ENCODE measurements around the gene LTF. TPM values are rescaled to one million over a fixed set of nuclear protein-coding genes. Genes with fewer than 3 reads are reported as not detected.
"Not testable (repeated sequence)": the region's sequence is repeated elsewhere in the genome, so short reads cannot be mapped to it uniquely, and the experiment has no call there.

LTF gene
- total RNA-seq, 1 donor from 2014 or later, result not detected

DNA sequence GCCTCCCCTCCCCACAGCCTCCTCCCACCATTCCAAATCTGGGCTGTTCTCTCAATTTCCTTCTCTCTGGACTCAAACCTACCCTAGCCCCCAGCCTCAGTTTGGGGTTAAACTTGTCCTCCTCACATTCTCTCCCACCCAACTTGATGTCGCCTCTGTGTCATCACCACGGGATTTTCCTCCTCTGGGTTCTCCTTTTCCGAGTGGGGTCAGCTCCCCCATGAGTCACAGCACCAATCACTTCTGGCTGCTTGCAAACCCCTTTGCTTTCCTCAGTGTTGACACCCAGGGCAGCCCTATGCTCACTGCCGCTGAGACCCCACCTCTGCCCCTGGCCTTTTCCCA lies 58.3 kb downstream of the LTF start:
- H3K27ac Mint-ChIP-seq (ENCODE audit: unreplicated experiment), result peak overlapping the region; percentile 71

DNA sequence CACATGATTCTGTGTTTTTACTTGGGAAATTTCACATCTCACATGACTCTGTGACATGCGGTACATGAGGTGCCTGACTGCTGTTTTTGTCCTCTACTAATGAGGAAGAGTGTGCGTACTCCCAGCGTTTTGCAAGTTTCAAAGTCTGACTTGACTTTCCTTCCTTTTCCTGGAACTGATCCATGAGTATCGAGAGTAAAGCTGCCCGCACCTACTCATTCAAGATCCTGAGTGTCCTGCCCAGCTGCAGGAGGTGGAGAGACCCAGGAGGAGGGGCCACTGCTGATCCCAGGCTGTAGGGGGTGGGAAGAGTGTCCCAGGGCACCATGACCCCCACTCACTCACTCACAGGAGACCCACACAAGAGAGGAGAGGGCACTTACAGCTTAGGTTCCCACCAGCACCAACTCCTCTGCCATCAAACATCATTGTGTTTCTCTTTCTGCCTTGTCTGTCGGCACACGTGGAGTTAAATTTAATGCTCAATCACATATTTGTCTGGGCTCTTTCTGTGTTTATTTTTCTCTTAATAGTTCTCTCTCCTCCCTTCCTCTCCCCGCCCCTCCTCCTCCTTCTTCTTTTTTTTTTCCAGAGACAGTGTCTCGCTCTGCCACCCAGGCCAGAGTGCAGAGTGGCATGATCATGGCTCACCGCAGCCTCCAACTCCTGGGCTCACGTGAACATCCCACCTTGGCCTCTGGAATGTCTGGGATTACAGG lies 59.2 kb downstream of the LTF start:
- H3K4me1 Mint-ChIP-seq, result no peaks in the 10 kb centered on the region
- H3K27ac Mint-ChIP-seq (ENCODE audit: unreplicated experiment), result peak overlapping the region; percentile 52
- H3K9me3 Mint-ChIP-seq, result peaks cover 2% of the 10 kb centered on the region
- H3K27me3 Mint-ChIP-seq (ENCODE audit: low read depth), result no peaks in the 10 kb centered on the region
- no peak overlapping the region for H3K4me3 Mint-ChIP-seq
- no peaks in the 10 kb centered on the region for H3K36me3 Mint-ChIP-seq (ENCODE audit: low read depth)
- no peak for DNase-seq (ENCODE audit: low read depth, low spot score)
- no peak for TF ChIP-seq CTCF (conservative IDR thresholded peaks at IDR 0.05)

More for the DNA sequence above, 58.3 kb downstream of the LTF start:
- no peak overlapping the region for H3K4me3 Mint-ChIP-seq
- peaks cover 2% of the 10 kb centered on the region for H3K9me3 Mint-ChIP-seq
- no peak for DNase-seq (ENCODE audit: low read depth, low spot score)
- H3K4me1 Mint-ChIP-seq, result peaks cover 5% of the 10 kb centered on the region
- H3K27me3 Mint-ChIP-seq (ENCODE audit: low read depth), result no peaks in the 10 kb centered on the region
- no peak for TF ChIP-seq CTCF (conservative IDR thresholded peaks at IDR 0.05)
- H3K36me3 Mint-ChIP-seq (ENCODE audit: low read depth), result no peaks in the 10 kb centered on the region

DNA sequence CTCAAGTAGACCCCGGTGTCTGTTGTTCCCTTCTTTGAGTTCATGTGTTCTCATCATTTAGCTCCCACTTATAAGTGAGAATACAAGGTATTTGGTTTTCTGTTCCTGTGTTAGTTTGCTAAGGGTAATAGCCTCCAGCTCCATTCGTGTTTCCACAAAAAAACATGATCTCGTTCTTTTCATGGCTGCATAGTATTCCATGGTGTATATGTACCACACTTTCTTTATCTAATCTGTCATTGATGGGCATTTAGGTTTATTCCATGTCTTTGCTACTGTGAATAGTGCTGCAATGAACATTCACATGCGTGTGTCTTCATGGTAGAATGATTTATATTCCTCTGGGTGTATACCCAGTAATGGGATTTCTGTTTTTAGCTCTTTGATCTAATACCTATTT lies 61.8 kb downstream of the LTF start:
- not testable (repeated sequence) for DNase-seq (ENCODE audit: low read depth, low spot score); H3K9me3 Mint-ChIP-seq; H3K36me3 Mint-ChIP-seq (ENCODE audit: low read depth); H3K4me1 Mint-ChIP-seq; H3K4me3 Mint-ChIP-seq; H3K27me3 Mint-ChIP-seq (ENCODE audit: low read depth); H3K27ac Mint-ChIP-seq (ENCODE audit: unreplicated experiment)

GRCh38 chr3:46401579-46401978 lies 63.1 kb downstream of the LTF start:
- no peak for TF ChIP-seq CTCF (conservative IDR thresholded peaks at IDR 0.05)
- H3K9me3 Mint-ChIP-seq, result peaks cover 2% of the 10 kb centered on the region
- H3K4me1 Mint-ChIP-seq, result no peaks in the 10 kb centered on the region
- no peak overlapping the region for H3K4me3 Mint-ChIP-seq
- H3K36me3 Mint-ChIP-seq (ENCODE audit: low read depth), result no peaks in the 10 kb centered on the region
- H3K27ac Mint-ChIP-seq (ENCODE audit: unreplicated experiment), result no peak overlapping the region
- H3K27me3 Mint-ChIP-seq (ENCODE audit: low read depth), result no peaks in the 10 kb centered on the region
- no peak for DNase-seq (ENCODE audit: low read depth, low spot score)

- Mint-ChIP-seq H3K4me1 (no peaks in the 10 kb centered on the region), H3K27ac (ENCODE audit: unreplicated experiment) (no peak overlapping the region), H3K36me3 (ENCODE audit: low read depth) (no peaks in the 10 kb centered on the region), H3K27me3 (ENCODE audit: low read depth) (no peaks in the 10 kb centered on the region), H3K9me3 (peaks cover 2% of the 10 kb centered on the region), H3K4me3 (no peak overlapping the region)
- DNase-seq (ENCODE audit: low read depth, low spot score), result no peak
- TF ChIP-seq CTCF (conservative IDR thresholded peaks at IDR 0.05), result no peak
Observed at GRCh38 chr3:46400846-46401245, 63.9 kb downstream of the LTF start.

GRCh38 chr3:46400000-46400734 lies 64.5 kb downstream of the LTF start:
- no peak overlapping the region for H3K27ac Mint-ChIP-seq (ENCODE audit: unreplicated experiment)
- H3K27me3 Mint-ChIP-seq (ENCODE audit: low read depth), result no peaks in the 10 kb centered on the region
- H3K36me3 Mint-ChIP-seq (ENCODE audit: low read depth), result no peaks in the 10 kb centered on the region
- no peak for TF ChIP-seq CTCF (conservative IDR thresholded peaks at IDR 0.05)
- DNase-seq (ENCODE audit: low read depth, low spot score), result no peak
- peaks cover 2% of the 10 kb centered on the region for H3K9me3 Mint-ChIP-seq
- H3K4me1 Mint-ChIP-seq, result no peaks in the 10 kb centered on the region
- no peak overlapping the region for H3K4me3 Mint-ChIP-seq

Data from neural crest cell (in vitro differentiated cells).